Hepatocyte (in vitro differentiated cells): ENCODE measurements around the gene C1orf115.

Experiments used
- EZH2 ChIP-seq: fragments of 200-600 bp; sonication (generic); IDR thresholded peaks from 2 replicates; pipeline ENCODE4 v1.6.1; 2016; ENCODE audit warnings: antibody characterized with exemption, mild to moderate bottlenecking, borderline replicate concordance
- TF ChIP-seq, protein P1 (sequence below): fragments of 200-600 bp; sonication (generic); IDR thresholded peaks from 2 replicates; pipeline ENCODE4 v1.5.1; 2016; ENCODE audit warnings: antibody characterized with exemption, mild to moderate bottlenecking; ENCODE audit not compliant: poor library complexity

- TF ChIP-seq, protein P1, sequence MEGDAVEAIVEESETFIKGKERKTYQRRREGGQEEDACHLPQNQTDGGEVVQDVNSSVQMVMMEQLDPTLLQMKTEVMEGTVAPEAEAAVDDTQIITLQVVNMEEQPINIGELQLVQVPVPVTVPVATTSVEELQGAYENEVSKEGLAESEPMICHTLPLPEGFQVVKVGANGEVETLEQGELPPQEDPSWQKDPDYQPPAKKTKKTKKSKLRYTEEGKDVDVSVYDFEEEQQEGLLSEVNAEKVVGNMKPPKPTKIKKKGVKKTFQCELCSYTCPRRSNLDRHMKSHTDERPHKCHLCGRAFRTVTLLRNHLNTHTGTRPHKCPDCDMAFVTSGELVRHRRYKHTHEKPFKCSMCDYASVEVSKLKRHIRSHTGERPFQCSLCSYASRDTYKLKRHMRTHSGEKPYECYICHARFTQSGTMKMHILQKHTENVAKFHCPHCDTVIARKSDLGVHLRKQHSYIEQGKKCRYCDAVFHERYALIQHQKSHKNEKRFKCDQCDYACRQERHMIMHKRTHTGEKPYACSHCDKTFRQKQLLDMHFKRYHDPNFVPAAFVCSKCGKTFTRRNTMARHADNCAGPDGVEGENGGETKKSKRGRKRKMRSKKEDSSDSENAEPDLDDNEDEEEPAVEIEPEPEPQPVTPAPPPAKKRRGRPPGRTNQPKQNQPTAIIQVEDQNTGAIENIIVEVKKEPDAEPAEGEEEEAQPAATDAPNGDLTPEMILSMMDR: no peak
- TF ChIP-seq EZH2: no peak
These were observed 19.8 kb upstream of the C1orf115 start for GRCh38 chr1:220670365-220670764.
